Spleen (tissue), 7 donors: ENCODE data around the gene GALNT15.

Experiments used
- CTCF ChIP-seq, 11 experiments: fragments of 200-600 bp in 7 of 11; fragments of 450-650 bp in 4 of 11; sonication (generic) in 4 of 11; IDR thresholded peaks in 8 of 11; conservative IDR thresholded peaks in 3 of 11; 1 replicate in 7 of 11; 2 replicates in 4 of 11; pipeline versions ENCODE4 v1.4.0 to v1.8.0; 2016 to 2021; ENCODE audit warnings: antibody characterized with exemption in 11 of 11, inconsistent platforms in 4 of 11, mild to moderate bottlenecking in 1 of 11
- POLR2A ChIP-seq, 3 donors: fragments of 450-650 bp; IDR thresholded peaks; one replicate each; pipeline ENCODE4 v1.5.1; 2017; ENCODE audit warnings: antibody characterized with exemption in 3 of 3, mild to moderate bottlenecking in 1 of 3
- donor health status: DM: no; HTN: no; CAD: no; lungs with moderate emphysema.
- donor health status: DM: no; HTN: no; CAD: no.
- donor health status: DM: no; HTN: no; CAD: no.

GRCh38 chr3:16257309-16257708 lies 82.8 kb downstream of the GALNT15 start:
- TF ChIP-seq CTCF (IDR thresholded peaks at IDR 0.05 in 8 of 11, conservative IDR thresholded peaks at IDR 0.05 in 3 of 11) (no peak), POLR2A (IDR thresholded peaks at IDR 0.05) (no peak)
